AG04449 (cell line): ENCODE measurements around the gene ADGRV1.
"Not testable (repeated sequence)": the region's sequence is repeated elsewhere in the genome, so short reads cannot be mapped to it uniquely, and the experiment has no call there.

Experiments used
- CTCF ChIA-PET: fragments of 350-600 bp; formaldehyde crosslinking; extraction: SDS; loops from one replicate; lab custom pipeline; 2021; ENCODE audit warnings: antibody characterized with exemption; lab: Yijun Ruan, JAX
- POLR2A ChIA-PET: fragments of 400-600, 350-600 bp; formaldehyde crosslinking; extraction: SDS; loops from one replicate; lab custom pipeline; 2020; ENCODE audit warnings: antibody characterized with exemption, inconsistent platforms; lab: Yijun Ruan, JAX
- DNase-seq: peaks from one replicate; pipeline ENCODE4 v3.0.0-alpha.2; 2010; ENCODE audit warnings: low read depth, low spot score
- H3K4me3 ChIP-seq: 2 replicates; pipeline ENCODE4 v1.5.1; 2011; ENCODE audit warnings: low read depth, mild to moderate bottlenecking, control low read depth, low read length
- CTCF ChIP-seq: IDR thresholded peaks from one replicate; pipeline ENCODE4 v1.5.1; 2011; ENCODE audit warnings: mild to moderate bottlenecking, moderate library complexity, low read length, control low read depth, inconsistent platforms; ENCODE audit not compliant: insufficient read depth; ENCODE audit errors: missing control alignments

Gene ADGRV1

GRCh38 chr5:90965110-90965685 lies 406.6 kb downstream of the ADGRV1 start:
- no peak for DNase-seq
- H3K4me3 ChIP-seq = no peak overlapping the region
- ChIA-PET POLR2A (no interaction called here), CTCF (no interaction called here)
- no peak for TF ChIP-seq CTCF

- DNase-seq = no peak
Observed at GRCh38 chr5:90967443-90967842, 408.8 kb downstream of the ADGRV1 start.

GRCh38 chr5:90967851-90968250 lies 409.3 kb downstream of the ADGRV1 start:
- POLR2A ChIA-PET = no interaction called here
- CTCF ChIA-PET = no interaction called here
- no peak for DNase-seq
- H3K4me3 ChIP-seq = no peak overlapping the region
- no peak for TF ChIP-seq CTCF

More at GRCh38 chr5:90967443-90967842, 408.8 kb downstream of the ADGRV1 start:
- no peak overlapping the region for H3K4me3 ChIP-seq
- ChIA-PET POLR2A (no interaction called here), CTCF (interaction anchor here (1.0 kb wide), 1 partner anchor 418 kb away, joined by 3 read pairs; no protein-coding TSS in a partner anchor)
- TF ChIP-seq CTCF = no peak

- CTCF ChIA-PET = no interaction called here
- H3K4me3 ChIP-seq = no peak overlapping the region
- DNase-seq = no peak
- POLR2A ChIA-PET = interaction anchor here (0.6 kb wide), 1 partner anchor 448 kb away, joined by 3 read pairs; no protein-coding TSS in a partner anchor
- no peak for TF ChIP-seq CTCF
Observed at GRCh38 chr5:90968319-90968718, 409.7 kb downstream of the ADGRV1 start.

DNA sequence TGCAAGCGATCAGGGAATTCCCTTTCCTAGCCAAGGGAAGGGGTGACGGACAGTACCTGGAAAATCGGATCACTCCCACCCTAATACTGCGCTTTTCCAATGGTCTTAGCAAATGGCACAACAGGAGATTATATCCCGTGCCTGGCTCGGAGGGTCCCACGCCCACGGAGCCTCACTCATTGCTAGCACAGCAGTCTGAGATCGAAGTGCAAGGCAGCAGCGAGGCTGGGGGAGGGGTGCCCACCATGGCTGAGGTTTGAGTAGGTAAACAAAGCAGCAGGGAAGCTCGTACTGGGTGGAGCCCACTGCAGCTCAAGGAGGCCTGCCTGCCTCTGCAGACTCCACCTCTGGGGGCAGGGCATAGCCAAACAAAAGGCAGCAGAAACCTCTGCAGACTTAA lies 411.3 kb downstream of the ADGRV1 start:
- POLR2A ChIA-PET, CTCF ChIA-PET, DNase-seq, H3K4me3 ChIP-seq: not testable (repeated sequence)

DNA sequence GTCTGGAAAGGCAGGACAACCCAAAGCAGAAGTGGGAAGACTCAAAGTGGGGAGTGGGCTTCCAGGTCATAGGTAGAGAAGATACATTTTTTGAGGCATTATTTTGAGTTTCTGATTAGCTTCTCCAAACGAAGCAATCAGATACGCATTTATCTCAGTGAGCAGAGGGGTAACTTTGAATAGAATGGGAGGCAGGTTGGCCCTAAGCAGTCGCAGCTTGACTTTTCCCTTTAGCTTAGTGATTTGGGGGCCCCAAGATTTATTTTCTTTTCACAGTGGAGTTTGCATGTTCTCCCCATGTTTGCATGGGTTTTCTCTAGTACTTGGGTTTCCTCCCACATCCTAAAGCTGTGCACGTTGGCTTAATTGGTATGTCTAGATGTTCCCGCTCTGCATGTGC lies 422.6 kb downstream of the ADGRV1 start:
- no peak overlapping the region for H3K4me3 ChIP-seq
- DNase-seq = no peak
- no peak for TF ChIP-seq CTCF
- POLR2A ChIA-PET = no interaction called here
- CTCF ChIA-PET = interaction anchor here (1.9 kb wide), 1 partner anchor 49 kb away, joined by 7 read pairs; no protein-coding TSS in a partner anchor

GRCh38 chr5:90981821-90982220 lies 423.2 kb downstream of the ADGRV1 start:
- ChIA-PET CTCF (interaction anchor here (1.1 to 1.9 kb wide), 2 partner anchors 49 to 437 kb away, joined by 3 to 7 read pairs; no protein-coding TSS in a partner anchor), POLR2A (no interaction called here)
- DNase-seq = no peak
- TF ChIP-seq CTCF = no peak
- H3K4me3 ChIP-seq = no peak overlapping the region
